A549 (cell line): ENCODE results near the gene CSNK1E. TPM values are rescaled to one million over a fixed set of nuclear protein-coding genes. Genes with fewer than 3 reads are reported as not detected.
A peak's percentile ranks its signal among the peaks of the same experiment; 100 is the strongest.

Experiments used
- ATAC-seq, 2 experiments: fragments of 200-7000 bp in 1 of 2; fragments of >200 bp in 1 of 2; cut with Nextera tagmentation in 1 of 2; cut with Tn5 transposase in 1 of 2; 3 replicates each; pipeline versions ENCODE4 v1.8.0 to v1.9.1; 2018 to 2020; ENCODE audit warnings: mild to moderate bottlenecking in 1 of 2, moderate library complexity in 1 of 2
- CTCF ChIA-PET: fragments of 300-600 bp; sonication (Branson Sonifier 250); formaldehyde crosslinking; extraction: SDS; loops from one replicate; lab custom pipeline; 2021; ENCODE audit warnings: antibody characterized with exemption, inconsistent platforms; lab: Yijun Ruan, JAX
- POLR2A ChIA-PET: fragments of 350-600 bp; formaldehyde crosslinking; extraction: SDS; loops from one replicate; lab custom pipeline; 2021; ENCODE audit warnings: antibody characterized with exemption, inconsistent platforms; lab: Yijun Ruan, JAX
- DNase-seq, 2 experiments: peaks; one replicate each; pipeline versions ENCODE4 v3.0.0 to v3.0.0-alpha.2; 2011 to 2016; ENCODE audit warnings: low read depth in 1 of 2, low spot score in 1 of 2
- FAIRE-seq: peaks from 2 replicates; lab custom pipeline; 2011; peaks lifted over from hg19 to GRCh38; lab: Jason Lieb, UNC
- H3K27ac ChIP-seq, 2 experiments: fragments of >200 bp; sonication (Bioruptor Twin); formaldehyde crosslinking; 3 replicates each; pipeline ENCODE4 v1.5.1; 2016 to 2017
- H3K4me1 ChIP-seq: fragments of >200 bp; sonication (Bioruptor Twin); formaldehyde crosslinking; 3 replicates; pipeline ENCODE4 v1.6.1; 2016
- H3K4me2 ChIP-seq: fragments of >200 bp; sonication (Bioruptor Twin); formaldehyde crosslinking; 3 replicates; pipeline ENCODE4 v1.6.1; 2016
- H3K4me3 ChIP-seq: fragments of >200 bp; sonication (Bioruptor Twin); formaldehyde crosslinking; 3 replicates; pipeline ENCODE4 v1.5.1; 2016
- H3K9me3 ChIP-seq: fragments of >200 bp; sonication (Bioruptor Twin); formaldehyde crosslinking; 3 replicates; pipeline ENCODE4 v1.6.1; 2016
- BHLHE40 ChIP-seq: IDR thresholded peaks from 2 replicates; pipeline ENCODE4 v1.6.1; 2012; ENCODE audit warnings: low read depth, low read length, inconsistent platforms
- CBX2 ChIP-seq: fragments of 200-600 bp; sonication (generic); IDR thresholded peaks from 2 replicates; pipeline ENCODE4 v1.6.1; 2016; ENCODE audit warnings: low read depth, mild to moderate bottlenecking, borderline replicate concordance
- CBX8 ChIP-seq: fragments of 200-600 bp; sonication (generic); IDR thresholded peaks from 2 replicates; pipeline ENCODE4 v1.6.1; 2016
- CEBPB ChIP-seq, 2 experiments: fragments of >200 bp in 1 of 2; sonication (Bioruptor Twin) in 1 of 2; formaldehyde crosslinking in 1 of 2; IDR thresholded peaks; 2 replicates each; pipeline ENCODE4 v1.6.1; 2012 to 2016
- ESRRA ChIP-seq: fragments of 150-350 bp; IDR thresholded peaks from 2 replicates; pipeline ENCODE4 v1.6.1; 2014; ENCODE audit warnings: mild to moderate bottlenecking, low read length, borderline replicate concordance
- FOSB ChIP-seq: fragments of 250-450 bp; sonication (Bioruptor Pico); IDR thresholded peaks from 2 replicates; pipeline ENCODE4 v1.5.0; 2020; ENCODE audit warnings: mild to moderate bottlenecking, moderate library complexity
- FOSL2 ChIP-seq, 2 experiments: fragments of 450-650 bp in 1 of 2; fragments of >200 bp in 1 of 2; sonication (Bioruptor Twin) in 1 of 2; formaldehyde crosslinking; IDR thresholded peaks; 2 replicates each; pipeline versions ENCODE4 v1.5.0 to v1.6.1; 2016 to 2020; ENCODE audit warnings: mild to moderate bottlenecking in 1 of 2, moderate library complexity in 1 of 2
- FOXS1 ChIP-seq: fragments of 250-450 bp; sonication (Bioruptor Pico); IDR thresholded peaks from 2 replicates; pipeline ENCODE4 v1.5.0; 2020; ENCODE audit warnings: mild to moderate bottlenecking, moderate library complexity
- GATA3 ChIP-seq: IDR thresholded peaks from 2 replicates; pipeline ENCODE4 v1.6.1; 2012; ENCODE audit warnings: borderline replicate concordance
- HES2 ChIP-seq: fragments of >200 bp; sonication (Bioruptor Twin); formaldehyde crosslinking; IDR thresholded peaks from 2 replicates; pipeline ENCODE4 v1.6.1; 2016
- HOXA7 ChIP-seq: fragments of 250-450 bp; sonication (Bioruptor Pico); IDR thresholded peaks from 2 replicates; pipeline ENCODE4 v1.5.0; 2020; ENCODE audit warnings: mild to moderate bottlenecking, moderate library complexity
- HOXB5 ChIP-seq: fragments of 250-450 bp; sonication (Bioruptor Pico); IDR thresholded peaks from 2 replicates; pipeline ENCODE4 v1.5.0; 2020; ENCODE audit warnings: mild to moderate bottlenecking, moderate library complexity
- MAFK ChIP-seq: fragments of 450-650 bp; IDR thresholded peaks from 2 replicates; pipeline ENCODE4 v1.6.1; 2014; ENCODE audit not compliant: partially characterized antibody
- MAX ChIP-seq: IDR thresholded peaks from 2 replicates; pipeline ENCODE4 v1.6.1; 2012
- MAZ ChIP-seq: fragments of 150-350 bp; IDR thresholded peaks from 2 replicates; pipeline ENCODE4 v1.6.1; 2014; ENCODE audit warnings: antibody characterized with exemption, low read depth, low read length, borderline replicate concordance
- NPAS2 ChIP-seq: fragments of 250-450 bp; sonication (Bioruptor Pico); IDR thresholded peaks from 2 replicates; pipeline ENCODE4 v1.8.0; 2022; ENCODE audit warnings: mild to moderate bottlenecking, moderate library complexity, borderline replicate concordance
- NR3C1 ChIP-seq: fragments of >200 bp; sonication (Bioruptor Twin); formaldehyde crosslinking; IDR thresholded peaks from 3 replicates; pipeline ENCODE4 v1.6.1; 2017
- PHF8 ChIP-seq: fragments of 200-600 bp; sonication (generic); IDR thresholded peaks from 2 replicates; pipeline ENCODE4 v1.6.1; 2016; ENCODE audit warnings: low read depth, mild to moderate bottlenecking, antibody characterized with exemption, moderate library complexity, borderline replicate concordance
- RAD21 ChIP-seq, 2 experiments: fragments of >200 bp in 1 of 2; sonication (Bioruptor Twin) in 1 of 2; formaldehyde crosslinking in 1 of 2; IDR thresholded peaks in 1 of 2; conservative IDR thresholded peaks in 1 of 2; 2 replicates in 1 of 2; 3 replicates in 1 of 2; pipeline ENCODE4 v1.6.1; 2012 to 2018; ENCODE audit warnings: inconsistent platforms in 1 of 2
- RARB ChIP-seq: fragments of 250-450 bp; sonication (Bioruptor Pico); IDR thresholded peaks from 2 replicates; pipeline ENCODE4 v1.8.0; 2021; ENCODE audit warnings: mild to moderate bottlenecking, moderate library complexity
- RFX5 ChIP-seq: fragments of 450-650 bp; IDR thresholded peaks from 2 replicates; pipeline ENCODE4 v1.7.1; 2014; ENCODE audit warnings: antibody characterized with exemption, mild to moderate bottlenecking, moderate library complexity
- SREBF2 ChIP-seq: fragments of 450-650 bp; IDR thresholded peaks from 2 replicates; pipeline ENCODE4 v1.6.1; 2014; ENCODE audit warnings: mild to moderate bottlenecking, moderate library complexity
- ZC3H11A ChIP-seq: fragments of 450-650 bp; IDR thresholded peaks from 2 replicates; pipeline ENCODE4 v1.6.1; 2014; ENCODE audit warnings: antibody characterized with exemption, mild to moderate bottlenecking
- ZFP36 ChIP-seq: fragments of 450-650 bp; IDR thresholded peaks from 2 replicates; pipeline ENCODE4 v1.6.1; 2014; ENCODE audit warnings: borderline replicate concordance; ENCODE audit not compliant: partially characterized antibody
- ZNF302 ChIP-seq: fragments of 250-450 bp; sonication (Bioruptor Pico); IDR thresholded peaks from 2 replicates; pipeline ENCODE4 v1.9.0; 2021; ENCODE audit warnings: inconsistent platforms, mild to moderate bottlenecking, moderate library complexity
- WGBS: methylation state at CpG from one replicate; pipeline ENCODE4 v1.1.6; 2017; ENCODE audit errors: missing lambda C conversion rate; 5-methylcytosine and 5-hydroxymethylcytosine counted together
- polyA plus RNA-seq, 4 experiments: library from polyadenylated mRNA; depleted of rRNA in 3 of 4; stranded (reverse); fragments of >200 nt; fragmentation: RNase III in 1 of 4; extraction: RNeasy Plus Mini Kit Qiagen cat#74134 plus additional on column Dnase treatment in 1 of 4; gene quantifications; 2 replicates in 3 of 4; 3 replicates in 1 of 4; pipeline ENCODE4 v1.2.3, GENCODE V29; 2011 to 2017
- TF ChIP-seq, protein P1 (sequence below): fragments of >200 bp; sonication (Bioruptor Twin); formaldehyde crosslinking; IDR thresholded peaks from 3 replicates; pipeline ENCODE4 v1.5.1; 2016
- TF ChIP-seq, protein P2 (sequence below): fragments of 250-450 bp; sonication (Bioruptor Pico); IDR thresholded peaks from 2 replicates; pipeline ENCODE4 v1.5.0; 2020; ENCODE audit warnings: low read depth, mild to moderate bottlenecking, moderate library complexity

Gene CSNK1E
- polyA plus RNA-seq, 2 of the 4 experiments (the other 2 are of a cell fraction): 59.3 to 60.9 TPM

- H3K4me3 ChIP-seq: no peak overlapping the region
- no peaks in the 10 kb centered on the region for H3K9me3 ChIP-seq
- ChIA-PET CTCF (interaction anchor here (0.6 kb wide), 1 partner anchor 13 kb away, joined by 4 read pairs; no protein-coding TSS in a partner anchor), POLR2A (no interaction called here)
- H3K27ac ChIP-seq: no peak overlapping the region
- no peak for DNase-seq
- H3K4me1 ChIP-seq: peaks cover 41% of the 10 kb centered on the region
- no peak for FAIRE-seq
- H3K4me2 ChIP-seq: no peak overlapping the region
- no peak for ATAC-seq
- 75% methylated on average over 4 of the region's 4 CpGs for WGBS
- TF ChIP-seq, protein P1, sequence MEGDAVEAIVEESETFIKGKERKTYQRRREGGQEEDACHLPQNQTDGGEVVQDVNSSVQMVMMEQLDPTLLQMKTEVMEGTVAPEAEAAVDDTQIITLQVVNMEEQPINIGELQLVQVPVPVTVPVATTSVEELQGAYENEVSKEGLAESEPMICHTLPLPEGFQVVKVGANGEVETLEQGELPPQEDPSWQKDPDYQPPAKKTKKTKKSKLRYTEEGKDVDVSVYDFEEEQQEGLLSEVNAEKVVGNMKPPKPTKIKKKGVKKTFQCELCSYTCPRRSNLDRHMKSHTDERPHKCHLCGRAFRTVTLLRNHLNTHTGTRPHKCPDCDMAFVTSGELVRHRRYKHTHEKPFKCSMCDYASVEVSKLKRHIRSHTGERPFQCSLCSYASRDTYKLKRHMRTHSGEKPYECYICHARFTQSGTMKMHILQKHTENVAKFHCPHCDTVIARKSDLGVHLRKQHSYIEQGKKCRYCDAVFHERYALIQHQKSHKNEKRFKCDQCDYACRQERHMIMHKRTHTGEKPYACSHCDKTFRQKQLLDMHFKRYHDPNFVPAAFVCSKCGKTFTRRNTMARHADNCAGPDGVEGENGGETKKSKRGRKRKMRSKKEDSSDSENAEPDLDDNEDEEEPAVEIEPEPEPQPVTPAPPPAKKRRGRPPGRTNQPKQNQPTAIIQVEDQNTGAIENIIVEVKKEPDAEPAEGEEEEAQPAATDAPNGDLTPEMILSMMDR: no peak
- TF ChIP-seq NPAS2 (no peak), MAX (no peak), CBX2 (no peak), CBX8 (no peak), FOXS1 (CRISPR knock-in tag) (no peak), GATA3 (no peak), ZNF302 (no peak), RARB (CRISPR knock-in tag) (no peak), HOXA7 (CRISPR knock-in tag) (no peak), BHLHE40 (no peak), PHF8 (no peak), MAZ (no peak), RFX5 (no peak), SREBF2 (no peak)
- TF ChIP-seq, protein P2, sequence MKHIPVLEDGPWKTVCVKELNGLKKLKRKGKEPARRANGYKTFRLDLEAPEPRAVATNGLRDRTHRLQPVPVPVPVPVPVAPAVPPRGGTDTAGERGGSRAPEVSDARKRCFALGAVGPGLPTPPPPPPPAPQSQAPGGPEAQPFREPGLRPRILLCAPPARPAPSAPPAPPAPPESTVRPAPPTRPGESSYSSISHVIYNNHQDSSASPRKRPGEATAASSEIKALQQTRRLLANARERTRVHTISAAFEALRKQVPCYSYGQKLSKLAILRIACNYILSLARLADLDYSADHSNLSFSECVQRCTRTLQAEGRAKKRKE: no peak
These were observed 73.1 kb downstream of the CSNK1E start for GRCh38 chr22:38244106-38244505.

GRCh38 chr22:38243007-38243765 is 74.0 kb downstream of the CSNK1E start:
- FAIRE-seq: no peak
- CTCF ChIA-PET: no interaction called here
- H3K4me1 ChIP-seq: peaks cover 49% of the 10 kb centered on the region
- TF ChIP-seq FOXS1 (CRISPR knock-in tag) (no peak), FOSB (CRISPR knock-in tag) (no peak), CEBPB (IDR thresholded peaks at IDR 0.05) (no peak), NR3C1 (no peak), ZC3H11A (no peak), PHF8 (no peak)
- TF ChIP-seq, all 56 proteins: peak for 0
- Histone ChIP-seq H3K4me3 (no peak overlapping the region), H3K9me3 (no peaks in the 10 kb centered on the region), H3K4me2 (0 out of 3 replicates have a peak overlapping the region, but pooled peaks have one; percentile 16), H3K27ac (peak overlapping the region; percentile 56 to 78; a peak in 5 of 6 replicates)
- DNase-seq: peak in 1 of 2 experiments; percentile 57
- 44% methylated on average over 10 of the region's 20 CpGs for WGBS
- POLR2A ChIA-PET: no interaction called here
- peak in 1 of 2 experiments; percentile 39; a peak in 3 of 6 replicates for ATAC-seq

GRCh38 chr22:38240734-38241252 is 76.4 kb downstream of the CSNK1E start:
- ChIA-PET CTCF (no interaction called here), POLR2A (no interaction called here)
- Histone ChIP-seq H3K4me1 (peaks cover 49% of the 10 kb centered on the region), H3K27ac (peak overlapping the region; percentile 75 to 89), H3K4me3 (no peak overlapping the region), H3K4me2 (peak overlapping the region; percentile 61), H3K9me3 (no peaks in the 10 kb centered on the region)
- ATAC-seq (peak; percentile 77 to 87), FAIRE-seq (no peak), DNase-seq (peak; percentile 47 to 73)
- TF ChIP-seq HES2 (no peak), MAFK (peak; percentile 78), ESRRA (no peak), MAZ (no peak), ZFP36 (no peak), RAD21 (conservative IDR thresholded peaks at IDR 0.05 in 1 of 2, IDR thresholded peaks at IDR 0.05 in 1 of 2) (no peak), HOXB5 (CRISPR knock-in tag) (no peak), FOSL2 (IDR thresholded peaks at IDR 0.05) (no peak), FOSL2 (CRISPR knock-in tag; IDR thresholded peaks at IDR 0.05) (0 out of 2 replicates have a peak, but pooled peaks have one; percentile 38)
- WGBS: 6% methylated on average over 6 of the region's 6 CpGs
